Liver (tissue), 9 donors: Measurements from ENCODE around the gene DGKD. TPM values are rescaled to one million over a fixed set of nuclear protein-coding genes. Genes with fewer than 3 reads are reported as not detected.

Experiments
- DNase-seq: peaks from one replicate; pipeline ENCODE4 v3.0.0-alpha.2; 2017; ENCODE audit warnings: low spot score
- H3K27ac ChIP-seq, 2 donors: one replicate each; pipeline ENCODE4 v1.7.0; 2013; ENCODE audit warnings: inconsistent platforms in 2 of 2, low read length in 2 of 2, control low read depth in 1 of 2, low read depth in 1 of 2, mild to moderate bottlenecking in 1 of 2
- H3K27me3 ChIP-seq, 4 donors: one replicate each; pipeline versions ENCODE4 v1.6.1 to v1.7.0; 2013; ENCODE audit warnings: low read length in 3 of 4, inconsistent platforms in 1 of 4, mild to moderate bottlenecking in 1 of 4, moderate library complexity in 1 of 4; ENCODE audit not compliant: control insufficient read depth in 4 of 4, insufficient read depth in 4 of 4
- H3K36me3 ChIP-seq, 4 donors: one replicate each; pipeline versions ENCODE4 v1.6.1 to v1.7.0; 2013; ENCODE audit warnings: low read length in 3 of 4, mild to moderate bottlenecking in 3 of 4, low read depth in 1 of 4, moderate library complexity in 1 of 4; ENCODE audit not compliant: control insufficient read depth in 4 of 4, insufficient read depth in 3 of 4
- H3K4me1 ChIP-seq, 4 donors: one replicate each; pipeline versions ENCODE4 v1.6.1 to v1.7.0; 2013; ENCODE audit warnings: low read length in 3 of 4, mild to moderate bottlenecking in 3 of 4, moderate library complexity in 1 of 4; ENCODE audit not compliant: control insufficient read depth in 4 of 4, insufficient read depth in 4 of 4
- H3K4me3 ChIP-seq, 3 donors: one replicate each; pipeline versions ENCODE4 v1.6.1 to v1.7.0; 2013; ENCODE audit warnings: low read length in 3 of 3, control low read depth in 1 of 3, low read depth in 1 of 3, mild to moderate bottlenecking in 1 of 3
- H3K9ac ChIP-seq, 2 donors: one replicate each; pipeline ENCODE4 v1.7.0; 2013; ENCODE audit warnings: low read length in 2 of 2, mild to moderate bottlenecking in 2 of 2, moderate library complexity in 2 of 2, control low read depth in 1 of 2, low read depth in 1 of 2
- H3K9me3 ChIP-seq, 4 donors: one replicate each; pipeline versions ENCODE4 v1.6.1 to v1.7.0; 2013; ENCODE audit warnings: low read length in 3 of 4; ENCODE audit not compliant: control insufficient read depth in 4 of 4
- EGR1 ChIP-seq, 2 donors: IDR thresholded peaks; 2 replicates each; pipeline ENCODE4 v1.6.1; 2016 to 2018; ENCODE audit warnings: antibody characterized with exemption in 2 of 2, low read depth in 2 of 2
- FOXA1 ChIP-seq: IDR thresholded peaks from 2 replicates; pipeline ENCODE4 v1.6.1; 2016; ENCODE audit warnings: antibody characterized with exemption
- FOXA2 ChIP-seq: IDR thresholded peaks from 2 replicates; pipeline ENCODE4 v1.6.1; 2016; ENCODE audit warnings: antibody characterized with exemption
- GABPA ChIP-seq, 2 donors: IDR thresholded peaks in 1 of 2; conservative IDR thresholded peaks in 1 of 2; 2 replicates each; pipeline ENCODE4 v1.6.1; 2016; ENCODE audit warnings: antibody characterized with exemption in 2 of 2, mild to moderate bottlenecking in 1 of 2, moderate library complexity in 1 of 2
- HNF4A ChIP-seq, 2 donors: conservative IDR thresholded peaks; 2 replicates each; pipeline ENCODE4 v1.6.1; 2016; ENCODE audit warnings: antibody characterized with exemption in 2 of 2, mild to moderate bottlenecking in 2 of 2
- HNF4G ChIP-seq: IDR thresholded peaks from 2 replicates; pipeline ENCODE4 v1.6.1; 2016; ENCODE audit warnings: antibody characterized with exemption
- JUND ChIP-seq, 2 donors: IDR thresholded peaks; 2 replicates each; pipeline ENCODE4 v1.6.1; 2016; ENCODE audit warnings: antibody characterized with exemption in 2 of 2
- NR2F2 ChIP-seq: IDR thresholded peaks from 2 replicates; pipeline ENCODE4 v1.6.1; 2016; ENCODE audit warnings: antibody characterized with exemption
- RAD21 ChIP-seq, 2 donors: IDR thresholded peaks; 2 replicates each; pipeline ENCODE4 v1.6.1; 2016; ENCODE audit warnings: antibody characterized with exemption in 2 of 2, mild to moderate bottlenecking in 2 of 2
- RXRA ChIP-seq, 2 donors: IDR thresholded peaks; 2 replicates each; pipeline ENCODE4 v1.6.1; 2017 to 2018; ENCODE audit warnings: antibody characterized with exemption in 2 of 2, mild to moderate bottlenecking in 1 of 2
- SP1 ChIP-seq: IDR thresholded peaks from 2 replicates; pipeline ENCODE4 v1.6.1; 2018; ENCODE audit warnings: antibody characterized with exemption, mild to moderate bottlenecking
- TAF1 ChIP-seq: conservative IDR thresholded peaks from 2 replicates; pipeline ENCODE4 v1.6.1; 2016; ENCODE audit warnings: antibody characterized with exemption, mild to moderate bottlenecking
- YY1 ChIP-seq: IDR thresholded peaks from 2 replicates; pipeline ENCODE4 v1.6.1; 2016; ENCODE audit warnings: antibody characterized with exemption, mild to moderate bottlenecking
- WGBS: extraction: QIAGEN DNeasy Blood & Tissue Kit; methylation state at CpG from one replicate; pipeline ENCODE4 v1.1.7; 2013; 5-methylcytosine and 5-hydroxymethylcytosine counted together
- polyA plus RNA-seq, 2 donors: library from polyadenylated mRNA; stranded (reverse) in 1 of 2; unstranded in 1 of 2; fragments of 200-250 nt in 1 of 2; fragments of >200 nt in 1 of 2; fragmentation: Nextera tagmentation in 1 of 2; extraction: Ambion mirVana in 1 of 2; gene quantifications; one replicate each; pipeline versions ENCODE4 v1.2.1 to v1.2.3, GENCODE V29; 2013 to 2015
- total RNA-seq, 2 donors: library from RNA; depleted of rRNA; stranded (reverse); fragments of >200 nt; gene quantifications; one replicate each; pipeline ENCODE4 v1.2.3, GENCODE V29; 2014
- TF ChIP-seq, protein P1 (sequence below): IDR thresholded peaks from 2 replicates; pipeline ENCODE4 v1.6.1; 2016; ENCODE audit warnings: antibody characterized with exemption
- TF ChIP-seq, protein P2 (sequence below): IDR thresholded peaks from 2 replicates; pipeline ENCODE4 v1.6.1; 2016; ENCODE audit warnings: antibody characterized with exemption
- TF ChIP-seq, protein P3 (sequence below): IDR thresholded peaks from 2 replicates; pipeline ENCODE4 v1.6.1; 2016; ENCODE audit warnings: antibody characterized with exemption, mild to moderate bottlenecking
- TF ChIP-seq, protein P4 (sequence below): IDR thresholded peaks from 2 replicates; pipeline ENCODE4 v1.6.1; 2016; ENCODE audit warnings: antibody characterized with exemption
- TF ChIP-seq, protein P5 (sequence below): fragments of 150-350 bp; IDR thresholded peaks from 2 replicates; pipeline ENCODE4 v1.5.1; 2017; ENCODE audit warnings: improper control_type of control experiment, low read depth, low read length; ENCODE audit not compliant: missing input control
- donor health status: healthy.
- donor health status: healthy.
- donor health status: healthy.
- donor health status: healthy.
- donor health status: healthy.

The DGKD gene
- total and polyA plus RNA-seq, 4 donors: 4.8 to 16.4 (median 8.2) TPM

DNA sequence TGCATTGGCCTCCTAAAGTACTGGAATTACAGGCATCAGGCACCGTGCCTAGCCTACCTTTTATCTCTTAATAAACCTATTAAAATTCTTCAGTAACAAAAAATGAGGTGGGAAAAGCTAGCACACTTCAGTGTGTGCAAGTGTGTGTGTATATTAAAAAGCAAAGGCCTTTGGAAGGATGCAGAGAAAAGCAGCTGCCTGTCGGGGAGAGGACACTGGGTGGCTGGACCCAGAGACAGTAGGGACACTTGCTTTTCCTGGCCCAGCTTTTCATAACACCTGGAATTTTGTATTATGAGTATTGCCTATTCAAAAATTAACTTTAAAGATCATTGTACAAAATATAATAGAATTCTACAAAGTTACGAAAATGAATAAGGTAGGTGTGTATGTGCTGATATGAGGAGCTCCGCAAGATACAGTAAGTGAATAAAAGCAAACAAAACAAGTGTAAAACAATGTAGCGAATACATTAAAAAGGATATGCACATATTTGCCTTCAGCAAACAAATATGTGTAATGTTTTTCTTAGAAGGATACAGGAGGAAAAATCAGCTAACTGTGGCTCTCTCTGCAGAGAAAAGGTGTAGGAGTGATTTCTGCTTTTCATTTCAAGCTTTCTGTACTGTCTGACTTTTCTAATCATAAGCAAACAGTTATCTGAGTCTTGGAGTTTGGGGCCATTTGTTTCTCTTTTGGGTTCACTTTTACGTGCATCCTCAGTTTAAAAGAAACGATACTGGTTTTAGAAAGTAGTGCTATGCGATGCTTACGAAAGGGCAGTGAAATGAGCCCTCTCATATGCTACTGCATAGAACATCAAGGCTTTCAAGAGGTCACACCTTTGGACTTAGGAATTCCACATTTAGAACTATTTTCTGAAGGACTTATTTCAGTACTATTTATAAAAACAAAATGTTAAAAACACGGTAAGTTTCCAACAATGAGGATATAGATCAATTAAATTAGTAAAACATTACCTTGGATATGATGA lies 141.5 kb downstream of the DGKD start:
- Histone ChIP-seq H3K9ac (no peak overlapping the region), H3K4me3 (no peak overlapping the region), H3K27ac (no peak overlapping the region), H3K27me3 (no peaks in the 10 kb centered on the region), H3K36me3 (peaks cover 8 to 59% (median 33%) of the 10 kb centered on the region in 4 donors), H3K9me3 (no peaks in the 10 kb centered on the region), H3K4me1 (no peaks in the 10 kb centered on the region)
- TF ChIP-seq TAF1 (no peak), EGR1 (IDR thresholded peaks at IDR 0.05; ENCODE audit: low read depth in 2 of 2) (no peak), YY1 (no peak), NR2F2 (no peak), FOXA2 (no peak), SP1 (no peak), RAD21 (IDR thresholded peaks at IDR 0.05) (no peak), HNF4G (no peak), GABPA (IDR thresholded peaks at IDR 0.05 in 1 of 2, conservative IDR thresholded peaks at IDR 0.05 in 1 of 2) (no peak), FOXA1 (no peak), RXRA (IDR thresholded peaks at IDR 0.05) (no peak), JUND (IDR thresholded peaks at IDR 0.05) (no peak), HNF4A (conservative IDR thresholded peaks at IDR 0.05) (no peak)
- TF ChIP-seq, protein P1, sequence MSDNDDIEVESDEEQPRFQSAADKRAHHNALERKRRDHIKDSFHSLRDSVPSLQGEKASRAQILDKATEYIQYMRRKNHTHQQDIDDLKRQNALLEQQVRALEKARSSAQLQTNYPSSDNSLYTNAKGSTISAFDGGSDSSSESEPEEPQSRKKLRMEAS: no peak
- TF ChIP-seq, protein P2, sequence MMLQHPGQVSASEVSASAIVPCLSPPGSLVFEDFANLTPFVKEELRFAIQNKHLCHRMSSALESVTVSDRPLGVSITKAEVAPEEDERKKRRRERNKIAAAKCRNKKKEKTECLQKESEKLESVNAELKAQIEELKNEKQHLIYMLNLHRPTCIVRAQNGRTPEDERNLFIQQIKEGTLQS: no peak
- TF ChIP-seq, protein P3, sequence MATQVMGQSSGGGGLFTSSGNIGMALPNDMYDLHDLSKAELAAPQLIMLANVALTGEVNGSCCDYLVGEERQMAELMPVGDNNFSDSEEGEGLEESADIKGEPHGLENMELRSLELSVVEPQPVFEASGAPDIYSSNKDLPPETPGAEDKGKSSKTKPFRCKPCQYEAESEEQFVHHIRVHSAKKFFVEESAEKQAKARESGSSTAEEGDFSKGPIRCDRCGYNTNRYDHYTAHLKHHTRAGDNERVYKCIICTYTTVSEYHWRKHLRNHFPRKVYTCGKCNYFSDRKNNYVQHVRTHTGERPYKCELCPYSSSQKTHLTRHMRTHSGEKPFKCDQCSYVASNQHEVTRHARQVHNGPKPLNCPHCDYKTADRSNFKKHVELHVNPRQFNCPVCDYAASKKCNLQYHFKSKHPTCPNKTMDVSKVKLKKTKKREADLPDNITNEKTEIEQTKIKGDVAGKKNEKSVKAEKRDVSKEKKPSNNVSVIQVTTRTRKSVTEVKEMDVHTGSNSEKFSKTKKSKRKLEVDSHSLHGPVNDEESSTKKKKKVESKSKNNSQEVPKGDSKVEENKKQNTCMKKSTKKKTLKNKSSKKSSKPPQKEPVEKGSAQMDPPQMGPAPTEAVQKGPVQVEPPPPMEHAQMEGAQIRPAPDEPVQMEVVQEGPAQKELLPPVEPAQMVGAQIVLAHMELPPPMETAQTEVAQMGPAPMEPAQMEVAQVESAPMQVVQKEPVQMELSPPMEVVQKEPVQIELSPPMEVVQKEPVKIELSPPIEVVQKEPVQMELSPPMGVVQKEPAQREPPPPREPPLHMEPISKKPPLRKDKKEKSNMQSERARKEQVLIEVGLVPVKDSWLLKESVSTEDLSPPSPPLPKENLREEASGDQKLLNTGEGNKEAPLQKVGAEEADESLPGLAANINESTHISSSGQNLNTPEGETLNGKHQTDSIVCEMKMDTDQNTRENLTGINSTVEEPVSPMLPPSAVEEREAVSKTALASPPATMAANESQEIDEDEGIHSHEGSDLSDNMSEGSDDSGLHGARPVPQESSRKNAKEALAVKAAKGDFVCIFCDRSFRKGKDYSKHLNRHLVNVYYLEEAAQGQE: no peak
- TF ChIP-seq, protein P4, sequence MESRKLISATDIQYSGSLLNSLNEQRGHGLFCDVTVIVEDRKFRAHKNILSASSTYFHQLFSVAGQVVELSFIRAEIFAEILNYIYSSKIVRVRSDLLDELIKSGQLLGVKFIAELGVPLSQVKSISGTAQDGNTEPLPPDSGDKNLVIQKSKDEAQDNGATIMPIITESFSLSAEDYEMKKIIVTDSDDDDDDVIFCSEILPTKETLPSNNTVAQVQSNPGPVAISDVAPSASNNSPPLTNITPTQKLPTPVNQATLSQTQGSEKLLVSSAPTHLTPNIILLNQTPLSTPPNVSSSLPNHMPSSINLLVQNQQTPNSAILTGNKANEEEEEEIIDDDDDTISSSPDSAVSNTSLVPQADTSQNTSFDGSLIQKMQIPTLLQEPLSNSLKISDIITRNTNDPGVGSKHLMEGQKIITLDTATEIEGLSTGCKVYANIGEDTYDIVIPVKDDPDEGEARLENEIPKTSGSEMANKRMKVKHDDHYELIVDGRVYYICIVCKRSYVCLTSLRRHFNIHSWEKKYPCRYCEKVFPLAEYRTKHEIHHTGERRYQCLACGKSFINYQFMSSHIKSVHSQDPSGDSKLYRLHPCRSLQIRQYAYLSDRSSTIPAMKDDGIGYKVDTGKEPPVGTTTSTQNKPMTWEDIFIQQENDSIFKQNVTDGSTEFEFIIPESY: no peak
- TF ChIP-seq, protein P5, sequence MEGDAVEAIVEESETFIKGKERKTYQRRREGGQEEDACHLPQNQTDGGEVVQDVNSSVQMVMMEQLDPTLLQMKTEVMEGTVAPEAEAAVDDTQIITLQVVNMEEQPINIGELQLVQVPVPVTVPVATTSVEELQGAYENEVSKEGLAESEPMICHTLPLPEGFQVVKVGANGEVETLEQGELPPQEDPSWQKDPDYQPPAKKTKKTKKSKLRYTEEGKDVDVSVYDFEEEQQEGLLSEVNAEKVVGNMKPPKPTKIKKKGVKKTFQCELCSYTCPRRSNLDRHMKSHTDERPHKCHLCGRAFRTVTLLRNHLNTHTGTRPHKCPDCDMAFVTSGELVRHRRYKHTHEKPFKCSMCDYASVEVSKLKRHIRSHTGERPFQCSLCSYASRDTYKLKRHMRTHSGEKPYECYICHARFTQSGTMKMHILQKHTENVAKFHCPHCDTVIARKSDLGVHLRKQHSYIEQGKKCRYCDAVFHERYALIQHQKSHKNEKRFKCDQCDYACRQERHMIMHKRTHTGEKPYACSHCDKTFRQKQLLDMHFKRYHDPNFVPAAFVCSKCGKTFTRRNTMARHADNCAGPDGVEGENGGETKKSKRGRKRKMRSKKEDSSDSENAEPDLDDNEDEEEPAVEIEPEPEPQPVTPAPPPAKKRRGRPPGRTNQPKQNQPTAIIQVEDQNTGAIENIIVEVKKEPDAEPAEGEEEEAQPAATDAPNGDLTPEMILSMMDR: no peak
- no peak for DNase-seq
- 83% methylated on average over 10 of the region's 10 CpGs for WGBS
